Epithelial cell of esophagus (primary cell): ENCODE data around the gene ZNF511.
"Not testable (repeated sequence)": the region's sequence is repeated elsewhere in the genome, so short reads cannot be mapped to it uniquely, and the experiment has no call there.

ENCODE experiments used
- DNase-seq: peaks from one replicate; pipeline ENCODE4 v3.0.0; 2010; ENCODE audit warnings: low read depth
- H3K4me3 ChIP-seq: 2 replicates; pipeline ENCODE4 v1.5.1; 2011; ENCODE audit warnings: mild to moderate bottlenecking, low read length, control low read depth
- CTCF ChIP-seq: IDR thresholded peaks from 2 replicates; pipeline ENCODE4 v1.5.1; 2011; ENCODE audit warnings: low read depth, mild to moderate bottlenecking, low read length, control low read depth, inconsistent platforms; ENCODE audit not compliant: insufficient read depth; ENCODE audit errors: missing control alignments

The ZNF511 gene

GRCh38 chr10:133264461-133264860 lies 44.3 kb upstream of the ZNF511 start:
- peak; percentile 45 for DNase-seq
- H3K4me3 ChIP-seq: no peak overlapping the region
- no peak for TF ChIP-seq CTCF

GRCh38 chr10:133265052-133265451 lies 43.7 kb upstream of the ZNF511 start:
- not testable (repeated sequence) for DNase-seq, H3K4me3 ChIP-seq

- TF ChIP-seq CTCF: no peak
- H3K4me3 ChIP-seq: no peak overlapping the region
- DNase-seq: no peak
These were observed 42.5 kb upstream of the ZNF511 start for GRCh38 chr10:133266056-133266795.

GRCh38 chr10:133267293-133267692 lies 41.4 kb upstream of the ZNF511 start:
- no peak overlapping the region for H3K4me3 ChIP-seq
- no peak for DNase-seq
- TF ChIP-seq CTCF: no peak

GRCh38 chr10:133267829-133268228 lies 40.9 kb upstream of the ZNF511 start:
- no peak for TF ChIP-seq CTCF
- DNase-seq: no peak
- H3K4me3 ChIP-seq: no peak overlapping the region

GRCh38 chr10:133268532-133268931 lies 40.2 kb upstream of the ZNF511 start:
- no peak overlapping the region for H3K4me3 ChIP-seq
- DNase-seq: no peak
- no peak for TF ChIP-seq CTCF

GRCh38 chr10:133269367-133269766 lies 39.3 kb upstream of the ZNF511 start:
- TF ChIP-seq CTCF: no peak
- H3K4me3 ChIP-seq: no peak overlapping the region
- DNase-seq: no peak
